Anterior cingulate cortex (tissue), 58 donors: ENCODE data around the gene KIF26A.

ENCODE experiments used
- DNase-seq, 58 donors: peaks; one replicate each; lab custom pipeline; 2025; lab: John Stamatoyannopoulos, UW

KIF26A gene

DNA sequence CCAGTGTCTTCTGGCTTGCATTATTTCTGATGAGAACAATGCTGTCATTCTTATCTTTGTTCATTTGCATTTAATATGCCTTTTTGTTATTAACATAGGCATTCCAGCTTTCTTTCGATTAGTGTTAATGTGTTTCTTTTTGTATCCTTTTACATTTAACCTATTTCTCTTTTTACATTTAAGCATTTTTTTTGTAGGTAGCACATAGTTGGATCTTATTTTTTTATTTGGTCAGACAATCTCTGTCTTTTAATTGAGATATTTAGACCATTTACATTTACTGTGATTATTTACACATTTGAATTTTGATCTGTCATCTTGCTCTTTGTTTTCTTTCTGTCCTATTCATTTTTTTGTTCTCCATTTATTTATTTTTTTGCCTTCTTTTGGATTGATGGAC is 14.5 kb upstream of the KIF26A start:
- no peak for DNase-seq

GRCh38 chr14:104125011-104125410 is 13.4 kb upstream of the KIF26A start:
- no peak for DNase-seq

GRCh38 chr14:104126753-104127152 is 11.6 kb upstream of the KIF26A start:
- no peak for DNase-seq

DNA sequence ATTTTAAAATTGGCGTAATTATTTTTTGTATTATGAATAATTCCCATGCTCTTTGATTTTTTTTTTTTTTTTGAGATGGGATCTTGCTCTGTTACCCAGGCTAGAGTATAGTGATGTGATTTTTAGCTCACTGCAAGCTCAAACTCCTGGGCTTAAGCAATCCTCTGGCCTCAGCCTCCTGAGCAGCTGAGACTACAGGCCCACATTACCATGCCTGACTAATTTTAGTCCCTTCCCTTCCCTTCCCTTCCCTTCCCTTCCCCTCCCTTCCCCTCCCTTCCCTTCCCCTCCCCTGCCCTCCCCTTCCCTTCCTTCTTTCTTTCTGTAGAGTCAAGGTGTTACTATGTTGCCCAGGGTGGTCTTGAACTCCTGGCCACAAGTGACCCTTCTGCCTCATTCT is 9.4 kb upstream of the KIF26A start:
- no peak for DNase-seq

DNA sequence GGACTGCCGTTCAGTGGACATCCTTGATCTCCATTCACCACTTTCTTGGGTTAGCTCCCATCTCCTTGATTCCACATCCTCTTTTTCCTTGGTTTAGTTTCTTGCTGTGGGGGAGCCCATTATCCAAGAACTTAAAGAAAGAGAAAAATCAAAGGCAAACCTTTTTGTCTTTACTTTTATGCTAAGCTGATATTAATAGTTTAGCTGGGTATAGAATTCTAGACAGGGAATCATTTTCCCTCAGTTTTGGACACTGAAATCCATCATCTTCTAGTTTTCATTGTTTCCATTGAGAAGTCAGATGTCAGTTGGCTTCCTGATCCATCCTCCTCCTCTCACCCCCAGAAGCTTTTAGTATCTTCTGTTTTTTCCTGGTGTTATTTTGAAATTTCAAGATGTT is 8.8 kb upstream of the KIF26A start:
- DNase-seq: no peak

- peak in 44 of 58 donors; percentile 9 to 83 (median 44) for DNase-seq
Observed at GRCh38 chr14:104130974-104131651, 7.3 kb upstream of the KIF26A start.

DNA sequence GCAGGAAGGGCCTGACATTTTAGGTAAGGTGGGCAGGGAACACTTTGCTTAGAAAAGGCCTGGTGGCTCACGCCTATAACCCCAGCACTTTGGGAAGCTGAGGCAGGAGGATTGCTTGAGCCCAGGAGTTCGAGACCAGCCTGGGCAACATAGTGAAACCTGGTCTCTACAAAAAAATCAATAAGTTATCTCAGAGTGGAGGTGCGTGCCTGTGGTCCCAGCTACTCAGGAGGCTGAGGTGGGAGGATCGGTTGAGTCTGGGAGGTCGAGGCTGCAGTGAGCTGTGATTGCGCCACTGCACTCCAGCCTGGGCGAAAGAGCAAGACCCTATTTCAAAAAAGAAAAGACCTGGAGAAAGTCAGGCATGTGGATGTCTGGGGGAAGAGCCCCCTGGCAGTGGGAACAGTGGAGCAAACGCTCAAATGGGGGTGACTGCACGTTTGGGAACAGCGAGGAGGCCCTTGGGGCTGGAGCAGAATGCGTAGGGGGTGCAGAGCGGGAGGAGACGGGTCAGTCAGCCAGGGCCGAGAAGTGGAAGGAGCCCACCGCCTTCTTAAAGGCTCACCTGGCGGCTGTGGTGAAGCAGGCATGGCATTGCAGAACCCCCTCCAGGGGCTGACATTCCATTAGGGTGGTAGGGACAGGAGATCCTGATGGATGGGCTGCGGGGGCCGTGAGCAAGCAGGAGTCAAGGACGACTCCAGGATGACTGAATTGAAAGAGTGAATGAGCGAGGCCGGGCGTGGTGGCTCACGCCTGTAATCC is 6.2 kb upstream of the KIF26A start:
- DNase-seq: no peak

DNA sequence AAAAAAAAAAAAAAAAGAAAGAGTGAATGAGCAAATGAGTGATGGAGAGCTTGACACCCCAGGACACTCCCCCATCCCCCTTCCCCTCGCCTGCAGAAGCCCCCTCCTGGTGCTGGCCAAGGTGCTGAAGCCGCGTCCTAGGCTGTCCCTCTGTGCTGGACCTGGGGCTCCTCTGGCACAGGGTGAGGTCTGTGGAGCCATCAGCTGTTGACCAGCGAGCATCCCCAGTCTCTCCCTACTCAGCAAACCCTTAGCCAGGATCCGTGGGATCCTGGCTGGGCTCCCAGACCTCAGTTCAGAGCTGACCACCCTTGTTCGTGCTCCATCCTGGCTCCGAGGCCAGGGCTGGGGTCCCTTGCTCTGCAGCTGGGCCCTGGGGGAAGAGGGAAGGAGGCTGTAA is 5.4 kb upstream of the KIF26A start:
- DNase-seq: no peak

DNA sequence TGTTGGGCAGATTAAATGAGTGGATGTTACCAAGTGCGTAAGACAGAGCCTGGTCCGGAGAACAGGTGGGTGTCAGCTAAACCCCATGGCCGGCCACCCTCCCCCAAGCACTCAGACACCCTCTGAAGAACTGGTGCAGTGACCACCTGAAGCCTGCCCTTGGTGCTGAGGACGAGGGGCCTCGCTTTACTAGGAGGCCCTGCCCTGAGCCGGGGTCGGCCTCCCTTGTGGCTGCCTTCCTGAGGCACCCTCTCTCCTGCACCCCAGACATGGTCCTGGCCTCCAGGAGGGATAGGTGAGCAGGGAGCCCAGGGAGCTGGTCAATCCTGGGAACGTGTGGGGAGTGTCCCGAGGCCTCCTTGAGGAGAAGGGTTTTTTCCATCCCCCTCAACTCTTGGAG is 4.9 kb upstream of the KIF26A start:
- DNase-seq: no peak

- no peak for DNase-seq
Observed at GRCh38 chr14:104134061-104134965, 4.1 kb upstream of the KIF26A start.

GRCh38 chr14:104135121-104135903 is 3.1 kb upstream of the KIF26A start:
- DNase-seq: no peak

- DNase-seq: no peak
Observed at GRCh38 chr14:104135904-104136471, 2.4 kb upstream of the KIF26A start.

GRCh38 chr14:104136472-104137296 is 1.7 kb upstream of the KIF26A start:
- no peak for DNase-seq

DNA sequence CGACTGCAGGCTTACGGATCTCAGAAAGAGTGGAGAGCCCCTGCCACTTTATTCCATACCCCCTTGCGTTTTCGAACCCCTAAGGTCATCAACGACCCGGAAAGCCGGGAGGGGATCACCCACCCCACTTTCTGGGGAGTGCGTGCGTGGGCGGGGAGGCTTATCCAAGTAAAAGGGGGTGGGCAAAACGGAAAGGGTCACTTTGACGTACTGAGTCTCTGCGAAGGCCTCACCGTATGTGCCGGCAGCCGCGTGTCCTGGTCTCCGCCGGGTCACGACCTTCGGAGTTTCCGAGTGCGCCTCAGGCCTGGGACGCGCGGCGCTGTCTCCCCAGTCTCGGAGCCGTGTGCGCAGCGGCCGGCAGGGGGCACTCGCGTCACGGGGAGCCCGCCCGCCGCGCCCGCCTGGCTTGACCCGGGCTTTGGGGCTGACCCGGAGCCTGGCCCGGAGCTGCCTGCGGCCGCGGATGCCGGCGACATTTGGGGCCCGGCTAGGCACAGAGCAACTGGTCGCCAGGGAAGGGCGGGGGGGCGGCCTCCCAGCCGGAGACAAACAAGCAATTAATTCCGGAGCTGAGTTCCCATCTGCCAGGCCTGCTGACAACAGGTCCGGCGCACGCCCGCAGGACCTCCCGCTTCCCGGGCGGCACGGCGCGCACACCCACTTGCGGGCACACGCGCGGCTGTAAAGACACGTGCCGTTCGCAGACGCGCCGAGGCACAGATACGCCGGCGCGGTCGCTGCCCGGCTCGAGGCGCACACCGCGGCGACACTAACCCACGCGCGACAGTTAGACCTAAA is 890 bp upstream of the KIF26A start:
- peak in 33 of 58 donors; percentile 11 to 60 (median 34) for DNase-seq

GRCh38 chr14:104138718-104139459 is 502 bp downstream of the KIF26A start:
- DNase-seq: no peak

DNA sequence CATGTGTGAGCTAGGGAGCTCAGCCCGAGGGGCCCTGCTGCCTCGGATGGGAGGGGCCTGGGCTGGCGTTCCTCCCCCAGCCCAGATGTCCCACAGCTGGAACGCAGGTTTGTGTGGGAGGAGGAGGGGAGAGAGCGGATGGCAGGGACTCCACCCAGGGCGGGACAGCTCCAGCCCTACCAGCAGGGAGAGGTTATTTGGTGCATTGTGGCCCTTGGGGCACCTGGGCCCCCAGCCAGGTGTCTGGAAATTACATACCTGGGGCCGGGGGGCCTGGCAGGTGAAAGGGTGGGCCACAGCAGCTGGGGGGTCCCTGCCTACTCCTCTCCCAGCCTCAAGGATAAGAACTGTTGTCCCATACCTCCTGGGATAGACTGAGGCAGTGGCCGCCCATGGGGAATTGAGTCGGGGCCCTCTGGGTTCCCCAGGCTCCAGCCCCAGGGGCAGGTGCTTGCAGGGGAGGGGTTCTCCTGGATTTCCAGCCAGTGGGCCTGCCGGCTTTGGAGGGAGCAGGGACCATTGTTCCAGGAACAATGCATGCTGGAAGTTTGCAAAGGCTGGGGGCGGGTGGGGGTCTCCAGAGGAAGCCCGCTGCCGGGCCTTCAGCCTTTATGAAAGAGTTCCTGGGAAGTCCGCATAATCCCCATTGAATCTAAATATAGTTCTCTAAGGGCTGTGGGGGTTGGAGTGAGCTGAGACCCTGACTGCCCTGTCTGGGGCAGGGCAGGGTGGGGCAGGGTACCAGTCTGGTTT is 1.2 kb downstream of the KIF26A start:
- DNase-seq: no peak

DNA sequence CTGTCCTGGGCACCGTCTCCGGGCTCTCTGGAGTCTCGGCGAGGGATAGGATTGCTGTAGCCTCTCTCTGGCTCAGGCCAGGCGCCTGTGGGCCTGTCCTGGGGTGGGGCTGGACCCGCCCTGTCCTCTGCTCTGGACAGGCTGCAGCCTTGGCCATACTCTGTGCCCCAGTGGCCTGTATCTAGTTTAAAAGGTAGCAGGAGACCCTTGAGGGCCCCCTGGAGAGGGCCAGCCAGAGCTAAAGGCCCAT is 1.8 kb downstream of the KIF26A start:
- no peak for DNase-seq
